SK-N-SH treated with all-trans-retinoic acid at 6 μM for 48 hours (cell line): ENCODE results near the gene PAQR9.

Experiments
- ATAC-seq: fragments of 200-7000 bp; cut with Tn5 transposase; 3 replicates; pipeline ENCODE4 v1.9.1; 2020; ENCODE audit warnings: mild to moderate bottlenecking, moderate library complexity
- ARNTL ChIP-seq: fragments of 450-650 bp; formaldehyde crosslinking; IDR thresholded peaks from 2 replicates; pipeline ENCODE4 v1.5.0; 2020; ENCODE audit warnings: low read depth, mild to moderate bottlenecking, moderate library complexity, borderline replicate concordance
- BACH2 ChIP-seq: fragments of 250-450 bp; sonication (Bioruptor Pico); IDR thresholded peaks from 2 replicates; pipeline ENCODE4 v1.9.0; 2021; ENCODE audit warnings: mild to moderate bottlenecking, borderline replicate concordance
- CREB5 ChIP-seq: fragments of 250-450 bp; sonication (Bioruptor Pico); IDR thresholded peaks from 2 replicates; pipeline ENCODE4 v1.5.1; 2020; ENCODE audit warnings: low read depth, mild to moderate bottlenecking, moderate library complexity
- CSDC2 ChIP-seq: fragments of 250-450 bp; sonication (Bioruptor Pico); IDR thresholded peaks from 2 replicates; pipeline ENCODE4 v1.5.0; 2020; ENCODE audit warnings: mild to moderate bottlenecking, moderate library complexity
- ESRRG ChIP-seq: fragments of 250-450 bp; sonication (Bioruptor Pico); IDR thresholded peaks from 2 replicates; pipeline ENCODE4 v1.6.1; 2021; ENCODE audit warnings: mild to moderate bottlenecking
- GLIS3 ChIP-seq: fragments of 250-450 bp; sonication (Bioruptor Pico); IDR thresholded peaks from 2 replicates; pipeline ENCODE4 v1.5.0; 2020; ENCODE audit warnings: mild to moderate bottlenecking, moderate library complexity
- ISL1 ChIP-seq: fragments of 250-450 bp; sonication (Bioruptor Pico); IDR thresholded peaks from 2 replicates; pipeline ENCODE4 v2.1.2; 2022; ENCODE audit warnings: mild to moderate bottlenecking, moderate library complexity
- OSR1 ChIP-seq: fragments of 250-450 bp; sonication (Bioruptor Pico); IDR thresholded peaks from 2 replicates; pipeline ENCODE4 v1.8.0; 2022; ENCODE audit warnings: moderate library complexity, mild to moderate bottlenecking, inconsistent platforms
- PATZ1 ChIP-seq: fragments of 250-450 bp; sonication (Bioruptor Pico); IDR thresholded peaks from 2 replicates; pipeline ENCODE4 v1.8.0; 2020; ENCODE audit warnings: mild to moderate bottlenecking, moderate library complexity, borderline replicate concordance
- POU6F1 ChIP-seq: fragments of 250-450 bp; sonication (Bioruptor Pico); IDR thresholded peaks from 2 replicates; pipeline ENCODE4 v1.8.0; 2021; ENCODE audit warnings: low read depth, mild to moderate bottlenecking, moderate library complexity, borderline replicate concordance
- PPARA ChIP-seq: fragments of 250-450 bp; sonication (Bioruptor Pico); IDR thresholded peaks from 2 replicates; pipeline ENCODE4 v1.5.0; 2020; ENCODE audit warnings: mild to moderate bottlenecking, borderline replicate concordance
- SNAI2 ChIP-seq: fragments of 250-450 bp; sonication (Bioruptor Pico); IDR thresholded peaks from 2 replicates; pipeline ENCODE4 v1.5.0; 2020; ENCODE audit warnings: mild to moderate bottlenecking, moderate library complexity
- TCF4 ChIP-seq: fragments of 250-450 bp; sonication (Bioruptor Pico); IDR thresholded peaks from 2 replicates; pipeline ENCODE4 v1.8.0; 2021; ENCODE audit warnings: mild to moderate bottlenecking, moderate library complexity, borderline replicate concordance
- TOX ChIP-seq: fragments of 250-450 bp; sonication (Bioruptor Pico); IDR thresholded peaks from 2 replicates; pipeline ENCODE4 v1.8.0; 2021; ENCODE audit warnings: mild to moderate bottlenecking, moderate library complexity, borderline replicate concordance
- ZC3H10 ChIP-seq: fragments of 250-450 bp; sonication (Bioruptor Pico); IDR thresholded peaks from 2 replicates; pipeline ENCODE4 v1.5.1; 2021; ENCODE audit warnings: mild to moderate bottlenecking, moderate library complexity
- ZFP30 ChIP-seq: fragments of 450-650 bp; formaldehyde crosslinking; IDR thresholded peaks from 2 replicates; pipeline ENCODE4 v1.5.0; 2022; ENCODE audit warnings: mild to moderate bottlenecking, moderate library complexity
- ZNF565 ChIP-seq: fragments of 450-650 bp; formaldehyde crosslinking; conservative IDR thresholded peaks from 2 replicates; pipeline ENCODE4 v1.5.0; 2020; ENCODE audit warnings: low read depth, mild to moderate bottlenecking, moderate library complexity
- ZNF70 ChIP-seq: fragments of 450-650 bp; formaldehyde crosslinking; IDR thresholded peaks from 2 replicates; pipeline ENCODE4 v1.5.0; 2020; ENCODE audit warnings: mild to moderate bottlenecking, moderate library complexity
- ZNF8 ChIP-seq: fragments of 450-650 bp; formaldehyde crosslinking; IDR thresholded peaks from 2 replicates; pipeline ENCODE4 v1.5.0; 2020; ENCODE audit warnings: mild to moderate bottlenecking, moderate library complexity
- TF ChIP-seq, protein P1 (sequence below): fragments of 250-450 bp; sonication (Bioruptor Pico); IDR thresholded peaks from 2 replicates; pipeline ENCODE4 v1.5.0; 2020; ENCODE audit warnings: mild to moderate bottlenecking, moderate library complexity
- TF ChIP-seq, protein P2 (sequence below): fragments of 250-450 bp; sonication (Bioruptor Pico); IDR thresholded peaks from 2 replicates; pipeline ENCODE4 v1.5.1; 2021; ENCODE audit warnings: mild to moderate bottlenecking, moderate library complexity

PAQR9 gene

GRCh38 chr3:142968319-142969025 is 5.0 kb upstream of the PAQR9 start:
- TF ChIP-seq, protein P1, sequence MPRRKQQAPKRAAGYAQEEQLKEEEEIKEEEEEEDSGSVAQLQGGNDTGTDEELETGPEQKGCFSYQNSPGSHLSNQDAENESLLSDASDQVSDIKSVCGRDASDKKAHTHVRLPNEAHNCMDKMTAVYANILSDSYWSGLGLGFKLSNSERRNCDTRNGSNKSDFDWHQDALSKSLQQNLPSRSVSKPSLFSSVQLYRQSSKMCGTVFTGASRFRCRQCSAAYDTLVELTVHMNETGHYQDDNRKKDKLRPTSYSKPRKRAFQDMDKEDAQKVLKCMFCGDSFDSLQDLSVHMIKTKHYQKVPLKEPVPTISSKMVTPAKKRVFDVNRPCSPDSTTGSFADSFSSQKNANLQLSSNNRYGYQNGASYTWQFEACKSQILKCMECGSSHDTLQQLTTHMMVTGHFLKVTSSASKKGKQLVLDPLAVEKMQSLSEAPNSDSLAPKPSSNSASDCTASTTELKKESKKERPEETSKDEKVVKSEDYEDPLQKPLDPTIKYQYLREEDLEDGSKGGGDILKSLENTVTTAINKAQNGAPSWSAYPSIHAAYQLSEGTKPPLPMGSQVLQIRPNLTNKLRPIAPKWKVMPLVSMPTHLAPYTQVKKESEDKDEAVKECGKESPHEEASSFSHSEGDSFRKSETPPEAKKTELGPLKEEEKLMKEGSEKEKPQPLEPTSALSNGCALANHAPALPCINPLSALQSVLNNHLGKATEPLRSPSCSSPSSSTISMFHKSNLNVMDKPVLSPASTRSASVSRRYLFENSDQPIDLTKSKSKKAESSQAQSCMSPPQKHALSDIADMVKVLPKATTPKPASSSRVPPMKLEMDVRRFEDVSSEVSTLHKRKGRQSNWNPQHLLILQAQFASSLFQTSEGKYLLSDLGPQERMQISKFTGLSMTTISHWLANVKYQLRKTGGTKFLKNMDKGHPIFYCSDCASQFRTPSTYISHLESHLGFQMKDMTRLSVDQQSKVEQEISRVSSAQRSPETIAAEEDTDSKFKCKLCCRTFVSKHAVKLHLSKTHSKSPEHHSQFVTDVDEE (CRISPR knock-in tag): no peak
- TF ChIP-seq CSDC2 (CRISPR knock-in tag): no peak
- TF ChIP-seq GLIS3 (CRISPR knock-in tag): no peak
- no peak for TF ChIP-seq OSR1 (CRISPR knock-in tag)
- TF ChIP-seq TOX: no peak
- no peak for TF ChIP-seq ZC3H10 (CRISPR knock-in tag)
- TF ChIP-seq ARNTL (CRISPR knock-in tag): no peak
- no peak for TF ChIP-seq ZNF70
- TF ChIP-seq ZFP30 (CRISPR knock-in tag): no peak
- TF ChIP-seq PATZ1 (CRISPR knock-in tag): no peak
- no peak for TF ChIP-seq CREB5
- no peak for TF ChIP-seq PPARA (CRISPR knock-in tag)
- TF ChIP-seq ZNF8 (CRISPR knock-in tag): no peak
- TF ChIP-seq, protein P2, sequence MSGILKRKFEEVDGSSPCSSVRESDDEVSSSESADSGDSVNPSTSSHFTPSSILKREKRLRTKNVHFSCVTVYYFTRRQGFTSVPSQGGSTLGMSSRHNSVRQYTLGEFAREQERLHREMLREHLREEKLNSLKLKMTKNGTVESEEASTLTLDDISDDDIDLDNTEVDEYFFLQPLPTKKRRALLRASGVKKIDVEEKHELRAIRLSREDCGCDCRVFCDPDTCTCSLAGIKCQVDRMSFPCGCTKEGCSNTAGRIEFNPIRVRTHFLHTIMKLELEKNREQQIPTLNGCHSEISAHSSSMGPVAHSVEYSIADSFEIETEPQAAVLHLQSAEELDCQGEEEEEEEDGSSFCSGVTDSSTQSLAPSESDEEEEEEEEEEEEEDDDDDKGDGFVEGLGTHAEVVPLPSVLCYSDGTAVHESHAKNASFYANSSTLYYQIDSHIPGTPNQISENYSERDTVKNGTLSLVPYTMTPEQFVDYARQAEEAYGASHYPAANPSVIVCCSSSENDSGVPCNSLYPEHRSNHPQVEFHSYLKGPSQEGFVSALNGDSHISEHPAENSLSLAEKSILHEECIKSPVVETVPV (CRISPR knock-in tag): no peak
- TF ChIP-seq ISL1 (CRISPR knock-in tag): no peak
- TF ChIP-seq, all 23 proteins: peak for 0
- ATAC-seq: no peak

DNA sequence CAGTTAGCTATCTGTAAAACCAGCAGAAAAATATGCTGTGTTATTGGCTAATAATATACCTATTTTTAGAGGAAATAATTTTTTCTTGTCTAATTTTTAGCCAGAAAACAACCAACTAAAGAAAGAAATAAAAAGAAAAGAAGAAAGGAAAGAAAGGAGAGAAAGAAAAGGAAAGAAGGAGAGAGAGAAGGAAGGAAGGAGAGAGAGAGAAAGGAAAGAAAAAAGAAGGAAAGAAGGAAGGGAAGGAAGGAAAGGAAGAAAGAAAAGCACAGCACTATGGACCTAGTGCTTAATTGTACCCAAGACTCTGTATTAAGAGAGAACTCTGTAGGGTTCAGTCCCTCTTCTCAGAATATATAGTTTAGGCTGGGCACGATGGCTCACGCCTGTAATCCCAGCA is 3.3 kb upstream of the PAQR9 start:
- ATAC-seq: no peak
- TF ChIP-seq ZNF565 (no peak), TCF4 (no peak), BACH2 (CRISPR knock-in tag) (no peak), ZNF8 (CRISPR knock-in tag) (no peak), OSR1 (CRISPR knock-in tag) (no peak), TOX (no peak), CSDC2 (CRISPR knock-in tag) (no peak), GLIS3 (CRISPR knock-in tag) (no peak), SNAI2 (CRISPR knock-in tag) (no peak), PPARA (CRISPR knock-in tag) (no peak), ISL1 (CRISPR knock-in tag) (no peak), POU6F1 (CRISPR knock-in tag) (no peak), ESRRG (no peak)
- TF ChIP-seq, protein P1 (CRISPR knock-in tag): no peak
- TF ChIP-seq, all 23 proteins: peak for 0
